BJ (cell line): ENCODE results near the gene KRT9. TPM values are rescaled to one million over a fixed set of nuclear protein-coding genes. Genes with fewer than 3 reads are reported as not detected.

ENCODE experiments used
- CTCF ChIA-PET: fragments of 350-600 bp; formaldehyde crosslinking; extraction: SDS; loops from one replicate; lab custom pipeline; 2021; ENCODE audit warnings: antibody characterized with exemption, inconsistent platforms; lab: Yijun Ruan, JAX
- POLR2A ChIA-PET: fragments of 300-600 bp; sonication (Branson Sonifier 250); formaldehyde crosslinking; extraction: SDS; loops from one replicate; lab custom pipeline; 2021; ENCODE audit warnings: antibody characterized with exemption; lab: Charles Lee
- DNase-seq: peaks from one replicate; pipeline ENCODE4 v3.0.0-alpha.2; 2011; ENCODE audit warnings: low read depth
- H3K27me3 ChIP-seq: 2 replicates; pipeline ENCODE4 v1.6.0; 2011; ENCODE audit warnings: low read length; ENCODE audit not compliant: control insufficient read depth, insufficient read depth
- H3K36me3 ChIP-seq: 2 replicates; pipeline ENCODE4 v1.5.1; 2011; ENCODE audit warnings: low read length; ENCODE audit not compliant: control insufficient read depth, insufficient read depth
- H3K4me3 ChIP-seq: 2 replicates; pipeline ENCODE4 v1.5.1; 2011; ENCODE audit warnings: low read depth, mild to moderate bottlenecking, control low read depth, low read length
- CTCF ChIP-seq: IDR thresholded peaks from 2 replicates; pipeline ENCODE4 v1.5.1; 2011; ENCODE audit warnings: low read depth, mild to moderate bottlenecking, control low read depth, inconsistent platforms, low read length, moderate library complexity; ENCODE audit not compliant: insufficient read depth
- polyA plus RNA-seq: library from polyadenylated mRNA; depleted of rRNA; stranded (reverse); fragments of >200 nt; gene quantifications from 2 replicates; pipeline ENCODE4 v1.2.3, GENCODE V29; 2011; rRNA removed

KRT9 gene
- polyA plus RNA-seq, 1 experiment = not detected

- ChIA-PET CTCF (interaction anchor here (1.1 to 2.9 kb wide), 2 partner anchors 21 to 131 kb away, joined by 4 to 8 read pairs; no protein-coding TSS in a partner anchor), POLR2A (no interaction called here)
- TF ChIP-seq CTCF = no peak
- H3K36me3 ChIP-seq = no peaks in the 10 kb centered on the region
- DNase-seq = no peak
- no peak overlapping the region for H3K4me3 ChIP-seq
- no peaks in the 10 kb centered on the region for H3K27me3 ChIP-seq
These were observed 55.0 kb downstream of the KRT9 start for GRCh38 chr17:41516830-41517283.

GRCh38 chr17:41516147-41516829 is 55.6 kb downstream of the KRT9 start:
- H3K4me3 ChIP-seq = no peak overlapping the region
- CTCF ChIA-PET = interaction anchor here (2.9 kb wide), 1 partner anchor 20 kb away, joined by 8 read pairs; no protein-coding TSS in a partner anchor

More at GRCh38 chr17:41516147-41516829, 55.6 kb downstream of the KRT9 start:
- no peaks in the 10 kb centered on the region for H3K27me3 ChIP-seq
- H3K36me3 ChIP-seq = no peaks in the 10 kb centered on the region
- POLR2A ChIA-PET = no interaction called here
- no peak for DNase-seq
- no peak for TF ChIP-seq CTCF

Other genes starting within 250 kb of the KRT9 start
- not detected in 2 replicates for gene KRT33A, start 221.2 kb downstream of the KRT9 start, polyA plus RNA-seq
- gene KRT33B, start 202.2 kb downstream of the KRT9 start, polyA plus RNA-seq = 1.2 and 1.8 TPM in 2 replicates
- 151 and 156 TPM in 2 replicates for gene KRT34, start 189.8 kb downstream of the KRT9 start, polyA plus RNA-seq
- gene KRT31, start 174.5 kb downstream of the KRT9 start, polyA plus RNA-seq = 0.11 TPM in 1 of 2 replicates, not detected in the other
- not detected in 2 replicates for gene KRT37, start 147.5 kb downstream of the KRT9 start, polyA plus RNA-seq
- 0.72 and 0.98 TPM in 2 replicates for gene KRT38, start 131.1 kb downstream of the KRT9 start, polyA plus RNA-seq
- gene KRT32, start 104.7 kb downstream of the KRT9 start, polyA plus RNA-seq = 0.38 and 0.40 TPM in 2 replicates
- not detected in 2 replicates for gene KRT35, start 90.9 kb downstream of the KRT9 start, polyA plus RNA-seq
- 0.04 TPM in 2 replicates for gene KRT36, start 82.1 kb downstream of the KRT9 start, polyA plus RNA-seq
- 0.17 and 0.27 TPM in 2 replicates for gene KRT13, start 66.4 kb downstream of the KRT9 start, polyA plus RNA-seq
- 2.0 and 2.7 TPM in 2 replicates for gene KRT15, start 53.2 kb downstream of the KRT9 start, polyA plus RNA-seq
- gene KRT19, start 43.8 kb downstream of the KRT9 start, polyA plus RNA-seq = 182 and 230 TPM in 2 replicates
- gene KRT14, start 14.8 kb upstream of the KRT9 start, polyA plus RNA-seq = 0.06 and 0.11 TPM in 2 replicates
- gene KRT16, start 40.7 kb upstream of the KRT9 start, polyA plus RNA-seq = 1.6 and 1.8 TPM in 2 replicates
- gene KRT17, start 52.5 kb upstream of the KRT9 start, polyA plus RNA-seq = 25.2 and 34.7 TPM in 2 replicates
- gene EIF1, start 116.8 kb upstream of the KRT9 start, polyA plus RNA-seq = 251 and 479 TPM in 2 replicates
- gene GAST, start 140.3 kb upstream of the KRT9 start, polyA plus RNA-seq = not detected in 2 replicates
- 0.05 and 0.10 TPM in 2 replicates for gene HAP1, start 162.6 kb upstream of the KRT9 start, polyA plus RNA-seq
- gene JUP, start 214.7 kb upstream of the KRT9 start, polyA plus RNA-seq = 7.3 and 9.4 TPM in 2 replicates
- gene P3H4, start 239.9 kb upstream of the KRT9 start, polyA plus RNA-seq = 64.4 and 82.8 TPM in 2 replicates
- gene FKBP10, start 240.9 kb upstream of the KRT9 start, polyA plus RNA-seq = 885 and 1,571 TPM in 2 replicates